Stomach (tissue), 4 donors: ENCODE data around the gene SYTL5.

Experiments used
- CTCF ChIP-seq, 7 experiments: fragments of 450-650 bp in 4 of 7; fragments of 200-600 bp in 3 of 7; sonication (generic) in 3 of 7; IDR thresholded peaks; one replicate each; pipeline ENCODE4 v1.5.1; 2016 to 2019; ENCODE audit warnings: antibody characterized with exemption in 7 of 7, control low read depth in 2 of 7, mild to moderate bottlenecking in 1 of 7
- EP300 ChIP-seq: sonication (generic); formaldehyde crosslinking; IDR thresholded peaks from one replicate; pipeline ENCODE4 v1.6.1; 2017; ENCODE audit warnings: antibody characterized with exemption
- POLR2A ChIP-seq, 4 donors: fragments of 450-650 bp; IDR thresholded peaks; one replicate each; pipeline ENCODE4 v1.6.1; 2016; ENCODE audit warnings: antibody characterized with exemption in 4 of 4, control low read depth in 2 of 4, mild to moderate bottlenecking in 1 of 4, moderate library complexity in 1 of 4
- POLR2AphosphoS5 ChIP-seq, 3 donors: sonication (generic); formaldehyde crosslinking; IDR thresholded peaks; one replicate each; pipeline ENCODE4 v1.6.1; 2016; ENCODE audit warnings: antibody characterized with exemption in 3 of 3

DNA sequence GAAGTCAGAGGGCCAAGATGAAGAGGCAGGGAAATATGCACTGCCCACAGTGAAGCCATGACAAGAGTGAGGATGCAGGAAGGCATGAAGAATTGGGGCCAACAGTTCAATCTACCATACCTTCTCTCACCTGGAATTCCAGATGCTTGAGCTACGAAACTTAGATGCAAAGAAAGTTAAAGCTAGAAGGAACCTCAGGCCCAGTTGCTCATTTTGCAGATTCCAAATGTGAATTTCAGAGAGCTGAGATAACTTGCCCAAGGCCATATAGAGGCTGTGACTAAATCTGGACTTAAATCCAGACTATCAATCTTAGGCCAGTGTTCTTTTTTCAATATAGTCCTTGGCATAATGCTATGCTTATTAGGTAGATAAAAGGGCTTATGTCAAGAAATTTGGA is 121.6 kb downstream of the SYTL5 start:
- no peak for TF ChIP-seq POLR2AphosphoS5 (IDR thresholded peaks at IDR 0.05)
- no peak for TF ChIP-seq CTCF (IDR thresholded peaks at IDR 0.05)
- no peak for TF ChIP-seq POLR2A (IDR thresholded peaks at IDR 0.05)
- no peak for TF ChIP-seq EP300
